NB4 (cell line): ENCODE results near the gene ST8SIA1.

ENCODE experiments used
- DNase-seq: peaks from one replicate; pipeline ENCODE4 v3.0.0; 2010; ENCODE audit warnings: low read depth
- H3K4me3 ChIP-seq: one replicate; pipeline ENCODE4 v1.5.1; 2011; ENCODE audit warnings: mild to moderate bottlenecking, low read depth, low read length, moderate library complexity
- MYC ChIP-seq: IDR thresholded peaks from 2 replicates; pipeline ENCODE4 v1.6.1; 2011; ENCODE audit warnings: low read depth, low read length
- POLR2A ChIP-seq: IDR thresholded peaks from 2 replicates; pipeline ENCODE4 v1.6.1; 2011; ENCODE audit warnings: mild to moderate bottlenecking; ENCODE audit not compliant: insufficient read length; ENCODE audit errors: extremely low read depth
- TF ChIP-seq, protein P1 (sequence below): IDR thresholded peaks from one replicate; pipeline ENCODE4 v1.5.1; 2012; ENCODE audit warnings: low read depth, low read length
- TF ChIP-seq, protein P2 (sequence below): IDR thresholded peaks from 2 replicates; pipeline ENCODE4 v1.6.1; 2011; ENCODE audit warnings: low read depth, low read length

Gene ST8SIA1

DNA sequence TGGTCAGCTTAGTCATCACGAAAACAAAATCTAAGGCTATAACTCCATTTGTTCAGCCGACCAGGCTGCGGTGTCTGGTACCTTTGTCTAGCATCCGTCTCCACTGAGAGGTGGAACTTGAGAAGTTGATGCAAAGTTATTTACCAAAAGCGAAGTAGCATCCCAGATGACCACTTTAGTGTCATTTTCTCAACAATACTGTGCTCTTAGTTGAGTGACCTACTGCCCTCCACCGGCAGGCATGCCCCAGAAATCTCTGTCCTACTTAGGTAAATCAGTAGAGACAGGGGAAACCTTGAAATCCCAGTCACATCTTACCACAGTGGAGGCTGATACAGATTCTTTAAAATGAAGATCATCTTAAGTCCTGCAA, 1.3 kb upstream of the ST8SIA1 start:
- TF ChIP-seq, protein P1, sequence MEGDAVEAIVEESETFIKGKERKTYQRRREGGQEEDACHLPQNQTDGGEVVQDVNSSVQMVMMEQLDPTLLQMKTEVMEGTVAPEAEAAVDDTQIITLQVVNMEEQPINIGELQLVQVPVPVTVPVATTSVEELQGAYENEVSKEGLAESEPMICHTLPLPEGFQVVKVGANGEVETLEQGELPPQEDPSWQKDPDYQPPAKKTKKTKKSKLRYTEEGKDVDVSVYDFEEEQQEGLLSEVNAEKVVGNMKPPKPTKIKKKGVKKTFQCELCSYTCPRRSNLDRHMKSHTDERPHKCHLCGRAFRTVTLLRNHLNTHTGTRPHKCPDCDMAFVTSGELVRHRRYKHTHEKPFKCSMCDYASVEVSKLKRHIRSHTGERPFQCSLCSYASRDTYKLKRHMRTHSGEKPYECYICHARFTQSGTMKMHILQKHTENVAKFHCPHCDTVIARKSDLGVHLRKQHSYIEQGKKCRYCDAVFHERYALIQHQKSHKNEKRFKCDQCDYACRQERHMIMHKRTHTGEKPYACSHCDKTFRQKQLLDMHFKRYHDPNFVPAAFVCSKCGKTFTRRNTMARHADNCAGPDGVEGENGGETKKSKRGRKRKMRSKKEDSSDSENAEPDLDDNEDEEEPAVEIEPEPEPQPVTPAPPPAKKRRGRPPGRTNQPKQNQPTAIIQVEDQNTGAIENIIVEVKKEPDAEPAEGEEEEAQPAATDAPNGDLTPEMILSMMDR, result no peak
- TF ChIP-seq, protein P2, sequence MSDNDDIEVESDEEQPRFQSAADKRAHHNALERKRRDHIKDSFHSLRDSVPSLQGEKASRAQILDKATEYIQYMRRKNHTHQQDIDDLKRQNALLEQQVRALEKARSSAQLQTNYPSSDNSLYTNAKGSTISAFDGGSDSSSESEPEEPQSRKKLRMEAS, result no peak
- TF ChIP-seq POLR2A (no peak), MYC (no peak)
- DNase-seq, result no peak
- H3K4me3 ChIP-seq, result no peak overlapping the region

DNA sequence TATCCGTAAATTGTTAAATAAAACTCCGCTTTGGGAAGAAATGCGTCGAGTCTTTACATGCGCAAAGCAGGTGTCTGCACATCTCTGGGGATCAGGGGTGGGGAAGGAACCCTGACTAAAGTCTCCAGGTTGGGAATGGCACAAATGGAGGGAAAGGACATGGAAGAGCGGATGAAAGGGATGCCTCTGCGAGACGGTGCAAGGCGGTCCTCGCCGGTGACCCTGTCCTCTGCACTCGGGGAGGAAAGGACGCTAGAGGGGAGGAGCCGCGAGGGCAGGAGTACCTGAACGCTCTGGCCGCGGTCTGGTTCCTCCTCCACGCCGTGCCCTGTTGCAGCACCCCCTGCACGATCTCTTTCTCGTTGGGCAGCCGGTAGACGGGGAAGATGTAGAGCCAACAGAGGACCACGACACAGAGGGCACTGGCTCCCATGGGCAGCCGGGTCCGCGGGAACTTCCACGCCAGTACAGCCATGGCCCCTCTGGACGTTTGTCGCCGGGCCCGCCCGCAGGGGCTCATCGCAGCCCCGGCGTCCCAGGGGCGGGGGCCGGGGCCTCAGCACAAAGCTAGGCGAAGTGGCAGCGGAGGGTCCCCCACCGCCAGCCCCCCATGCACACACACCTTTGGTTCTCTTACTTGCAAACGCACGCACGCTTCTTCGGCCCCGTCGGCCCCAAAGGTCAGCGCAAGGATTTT, 646 bp downstream of the ST8SIA1 start:
- TF ChIP-seq, protein P1, result no peak
- no peak for TF ChIP-seq MYC
- TF ChIP-seq, protein P2, result no peak
- TF ChIP-seq POLR2A, result no peak
- no peak for DNase-seq
- H3K4me3 ChIP-seq, result no peak overlapping the region

DNA sequence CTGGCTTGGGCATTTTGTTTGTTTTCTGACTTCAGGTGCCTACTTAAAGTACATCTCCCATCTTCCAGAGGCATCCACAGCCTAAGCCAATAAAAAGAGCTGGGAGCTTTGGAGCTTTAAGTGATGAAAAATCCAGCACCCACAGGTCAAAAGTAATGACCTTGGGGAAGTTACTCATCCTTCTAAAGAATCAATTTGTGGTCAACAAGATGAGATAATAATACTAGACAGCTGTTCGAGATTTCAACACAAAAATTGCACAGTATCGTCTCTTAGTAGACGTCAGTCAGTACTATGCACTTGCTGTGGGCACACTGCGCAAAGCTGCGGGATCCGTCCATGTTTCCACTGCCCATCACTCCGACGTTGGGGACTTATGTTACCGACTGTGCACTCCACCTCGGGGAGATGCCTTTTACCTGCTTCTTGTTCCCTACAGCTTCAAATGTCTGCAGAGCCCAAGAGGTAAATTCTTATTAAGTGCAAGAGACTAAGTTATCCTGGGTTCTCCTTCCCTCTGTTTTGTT, 1.3 kb downstream of the ST8SIA1 start:
- peak; percentile 25 for DNase-seq
- no peak for TF ChIP-seq POLR2A
- TF ChIP-seq MYC, result no peak
- TF ChIP-seq, protein P1, result no peak
- TF ChIP-seq, protein P2, result no peak
- no peak overlapping the region for H3K4me3 ChIP-seq

DNA sequence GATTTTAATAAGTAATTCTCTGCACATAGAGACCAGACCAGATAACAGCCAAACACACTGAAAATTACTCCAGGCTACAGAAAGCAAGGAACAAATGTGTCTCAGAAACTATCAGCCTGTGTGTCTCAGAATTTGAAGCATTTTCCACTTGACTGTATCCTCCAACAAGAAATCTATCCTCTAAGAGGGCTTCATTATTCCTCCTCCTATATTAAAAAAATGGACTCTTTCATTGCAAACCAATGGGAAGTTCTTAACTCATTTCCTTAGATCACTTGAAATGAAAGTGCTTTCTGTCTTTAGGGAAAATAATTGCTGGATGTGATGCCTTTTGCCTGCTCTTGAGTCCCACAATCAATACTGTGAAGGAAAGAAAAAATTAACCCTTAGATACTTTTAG, 2.3 kb downstream of the ST8SIA1 start:
- no peak overlapping the region for H3K4me3 ChIP-seq
- no peak for DNase-seq
- no peak for TF ChIP-seq MYC
- TF ChIP-seq, protein P2, result no peak
- TF ChIP-seq POLR2A, result no peak
- TF ChIP-seq, protein P1, result no peak

DNA sequence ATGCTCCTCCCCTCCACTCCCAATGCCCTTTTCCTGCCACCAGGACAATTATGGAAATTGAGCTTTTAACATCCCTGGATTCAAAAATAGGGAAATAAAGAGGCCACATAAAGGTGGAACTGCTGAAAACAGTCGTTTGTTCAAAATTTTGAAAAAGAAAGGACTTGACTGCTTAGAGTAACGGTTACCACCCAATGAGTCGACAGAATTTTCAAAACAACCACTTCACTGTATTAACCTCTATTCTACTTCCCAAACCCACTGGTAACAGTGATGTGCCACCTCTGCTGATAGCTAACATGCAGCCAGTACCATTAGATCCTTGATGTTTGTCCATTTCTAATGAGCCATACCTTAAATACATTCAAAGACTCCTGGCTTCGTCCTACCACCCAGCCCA, 4.9 kb downstream of the ST8SIA1 start:
- no peak for DNase-seq
- H3K4me3 ChIP-seq, result no peak overlapping the region
- TF ChIP-seq, protein P2, result no peak
- TF ChIP-seq, protein P1, result no peak
- TF ChIP-seq MYC (no peak), POLR2A (no peak)
